H1 (cell line): ENCODE measurements around the gene ELL. TPM values are rescaled to one million over a fixed set of nuclear protein-coding genes. Genes with fewer than 3 reads are reported as not detected.

Source experiments
- CTCF ChIA-PET: fragments of 300-600 bp; sonication (Branson Sonifier 250); formaldehyde crosslinking; loops from one replicate; lab custom pipeline; 2021; ENCODE audit not compliant: partially characterized antibody; lab: Charles Lee
- POLR2A ChIA-PET: fragments of 300-600 bp; sonication (Branson Sonifier 250); formaldehyde crosslinking; loops from one replicate; lab custom pipeline; 2021; ENCODE audit warnings: inconsistent platforms; ENCODE audit not compliant: partially characterized antibody; lab: Charles Lee
- DNase-seq, 2 experiments: peaks; one replicate each; pipeline versions ENCODE4 v3.0.0 to v3.0.0-alpha.2; 2010 to 2022; ENCODE audit warnings: low spot score in 2 of 2, low read depth in 1 of 2, mixed read lengths in 1 of 2
- FAIRE-seq: peaks from 2 replicates; lab custom pipeline; 2011; peaks lifted over from hg19 to GRCh38; lab: Jason Lieb, UNC
- H2AFZ ChIP-seq: 2 replicates; pipeline ENCODE4 v1.8.1; 2012; ENCODE audit warnings: low read length, inconsistent platforms
- H2AK5ac ChIP-seq: 2 replicates; pipeline ENCODE4 v1.6.1; 2013; ENCODE audit warnings: low read depth, low read length
- H2BK120ac ChIP-seq: replicated peaks from 2 replicates; pipeline ENCODE3; 2013; ENCODE audit warnings: low read depth, low read length, inconsistent platforms
- H2BK12ac ChIP-seq: 2 replicates; pipeline ENCODE4 v1.6.1; 2013; ENCODE audit warnings: low read depth, low read length
- H2BK15ac ChIP-seq: 2 replicates; pipeline ENCODE4 v1.6.1; 2013; ENCODE audit warnings: low read length
- H2BK20ac ChIP-seq: 2 replicates; pipeline ENCODE4 v1.6.1; 2013; ENCODE audit warnings: low read length
- H2BK5ac ChIP-seq: 2 replicates; pipeline ENCODE4 v1.6.1; 2013; ENCODE audit warnings: low read depth, low read length
- H3K14ac ChIP-seq: 2 replicates; pipeline ENCODE4 v1.6.1; 2013; ENCODE audit warnings: inconsistent platforms; ENCODE audit not compliant: insufficient read length
- H3K18ac ChIP-seq: 2 replicates; pipeline ENCODE4 v1.6.1; 2013; ENCODE audit warnings: low read length; ENCODE audit errors: extremely low read depth
- H3K23ac ChIP-seq: 2 replicates; pipeline ENCODE4 v1.6.1; 2013; ENCODE audit warnings: inconsistent platforms; ENCODE audit not compliant: insufficient read length
- H3K23me2 ChIP-seq: 2 replicates; pipeline ENCODE4 v1.6.1; 2013; ENCODE audit warnings: low read depth, low read length
- H3K27ac ChIP-seq: 2 replicates; pipeline ENCODE4 v1.6.1; 2011; ENCODE audit warnings: low read depth, low read length, inconsistent platforms
- H3K27me3 ChIP-seq, 4 experiments: replicated peaks in 1 of 4; 1 replicate in 1 of 4; 2 replicates in 3 of 4; pipeline versions ENCODE4 v1.6.1 to v1.8.1; 2011 to 2013; ENCODE audit warnings: low read length in 3 of 4, mild to moderate bottlenecking in 3 of 4, inconsistent platforms in 2 of 4, mixed read lengths in 2 of 4, moderate library complexity in 1 of 4; ENCODE audit not compliant: control insufficient read depth in 3 of 4, insufficient read depth in 3 of 4; ENCODE audit errors: extremely low read depth in 1 of 4
- H3K36me3 ChIP-seq, 4 experiments: 2 replicates each; pipeline versions ENCODE4 v1.6.1 to v1.8.1; 2011 to 2013; ENCODE audit warnings: mild to moderate bottlenecking in 4 of 4, low read length in 3 of 4, moderate library complexity in 2 of 4, control low read depth in 1 of 4, inconsistent platforms in 1 of 4; ENCODE audit not compliant: insufficient read depth in 4 of 4, control insufficient read depth in 2 of 4
- H3K4ac ChIP-seq: replicated peaks from 2 replicates; pipeline ENCODE3; 2013; ENCODE audit warnings: low read length, low read depth, mixed read lengths, inconsistent platforms; ENCODE audit not compliant: insufficient read length
- H3K4me1 ChIP-seq, 4 experiments: replicated peaks in 1 of 4; 1 replicate in 1 of 4; 2 replicates in 3 of 4; pipeline versions ENCODE4 v1.6.1 to v1.8.1; 2011 to 2013; ENCODE audit warnings: low read length in 3 of 4, inconsistent platforms in 2 of 4, mixed read lengths in 1 of 4; ENCODE audit not compliant: insufficient read depth in 4 of 4, control insufficient read depth in 3 of 4
- H3K4me2 ChIP-seq, 2 experiments: 2 replicates each; pipeline versions ENCODE4 v1.6.1 to v1.8.1; 2011 to 2013; ENCODE audit warnings: low read depth in 2 of 2, low read length in 2 of 2, control low read depth in 1 of 2, inconsistent platforms in 1 of 2, mild to moderate bottlenecking in 1 of 2; ENCODE audit not compliant: insufficient read depth in 1 of 2
- H3K4me3 ChIP-seq, 4 experiments: fragments of 200-600, 300-600 bp in 1 of 4; sonication (generic), shearing (Covaris generic), sonication (Bioruptor Twin) in 1 of 4; 2 replicates each; pipeline versions ENCODE4 v1.5.1 to v1.8.1; 2011 to 2016; ENCODE audit warnings: low read length in 4 of 4, low read depth in 3 of 4, control low read depth in 2 of 4, inconsistent platforms in 2 of 4, mild to moderate bottlenecking in 2 of 4, mixed read lengths in 1 of 4, moderate library complexity in 1 of 4; ENCODE audit not compliant: insufficient read depth in 2 of 4; ENCODE audit errors: extremely low read depth in 1 of 4
- H3K56ac ChIP-seq: replicated peaks from 2 replicates; pipeline ENCODE3; 2013; ENCODE audit warnings: low read depth, mild to moderate bottlenecking, mixed read lengths, low read length, inconsistent platforms; ENCODE audit not compliant: insufficient read length
- H3K79me1 ChIP-seq: 2 replicates; pipeline ENCODE4 v1.6.1; 2013; ENCODE audit warnings: low read depth, low read length, control low read depth
- H3K79me2 ChIP-seq, 2 experiments: 2 replicates each; pipeline versions ENCODE4 v1.6.1 to v1.8.1; 2012 to 2013; ENCODE audit warnings: low read length in 2 of 2, mild to moderate bottlenecking in 2 of 2, inconsistent platforms in 1 of 2; ENCODE audit not compliant: insufficient read depth in 2 of 2, control insufficient read depth in 1 of 2
- H3K9ac ChIP-seq, 4 experiments: replicated peaks in 1 of 4; 1 replicate in 1 of 4; 2 replicates in 3 of 4; pipeline versions ENCODE4 v1.6.1 to v1.8.1; 2011 to 2013; ENCODE audit warnings: low read depth in 3 of 4, low read length in 3 of 4, control low read depth in 2 of 4, mild to moderate bottlenecking in 2 of 4, moderate library complexity in 2 of 4, inconsistent platforms in 1 of 4; ENCODE audit errors: extremely low read depth in 1 of 4
- H3K9me3 ChIP-seq, 2 experiments: 2 replicates each; pipeline versions ENCODE4 v1.6.1 to v1.8.1; 2012 to 2013; ENCODE audit warnings: mild to moderate bottlenecking in 2 of 2, moderate library complexity in 2 of 2, control low read depth in 1 of 2, inconsistent platforms in 1 of 2, low read depth in 1 of 2, low read length in 1 of 2, mixed read lengths in 1 of 2; ENCODE audit not compliant: insufficient read depth in 2 of 2
- H4K20me1 ChIP-seq, 2 experiments: replicated peaks in 1 of 2; 2 replicates each; pipeline versions ENCODE3 to v1.8.1; 2011 to 2013; ENCODE audit warnings: inconsistent platforms in 2 of 2, low read length in 2 of 2, mild to moderate bottlenecking in 1 of 2; ENCODE audit not compliant: insufficient read depth in 2 of 2, control insufficient read depth in 1 of 2
- H4K5ac ChIP-seq: 2 replicates; pipeline ENCODE4 v1.6.1; 2013; ENCODE audit warnings: low read length, low read depth, mixed read lengths, inconsistent platforms; ENCODE audit not compliant: insufficient read length
- H4K8ac ChIP-seq: 2 replicates; pipeline ENCODE4 v1.8.0; 2013; ENCODE audit warnings: mild to moderate bottlenecking, moderate library complexity, low read length, inconsistent platforms; ENCODE audit not compliant: insufficient read depth; ENCODE audit errors: extremely low read depth
- H4K91ac ChIP-seq: replicated peaks from 2 replicates; pipeline ENCODE3; 2013; ENCODE audit warnings: low read length, mixed read lengths, inconsistent platforms; ENCODE audit not compliant: insufficient read length
- ASH2L ChIP-seq: fragments of 200-600, 300-600 bp; sonication (generic); IDR thresholded peaks from one replicate; pipeline ENCODE4 v1.7.1; 2017; ENCODE audit warnings: low read length
- BCL11A ChIP-seq, 2 experiments: IDR thresholded peaks; one replicate each; pipeline ENCODE4 v1.6.1; 2011; ENCODE audit warnings: low read depth in 2 of 2, low read length in 2 of 2, mild to moderate bottlenecking in 2 of 2
- EZH2 ChIP-seq: fragments of 200-600 bp; sonication (generic); IDR thresholded peaks from 2 replicates; pipeline ENCODE4 v1.7.1; 2012; ENCODE audit warnings: low read depth, mild to moderate bottlenecking, moderate library complexity, low read length, inconsistent platforms; ENCODE audit not compliant: severe bottlenecking
- PHF8 ChIP-seq: fragments of 200-600 bp; sonication (generic); conservative IDR thresholded peaks from 2 replicates; pipeline ENCODE4 v1.7.1; 2012; ENCODE audit warnings: low read depth, mild to moderate bottlenecking, inconsistent platforms, low read length, moderate library complexity
- POU5F1 ChIP-seq: IDR thresholded peaks from 2 replicates; pipeline ENCODE4 v1.6.1; 2011; ENCODE audit warnings: low read depth, mild to moderate bottlenecking, low read length, moderate library complexity
- RAD21 ChIP-seq, 2 experiments: IDR thresholded peaks in 1 of 2; conservative IDR thresholded peaks in 1 of 2; 2 replicates each; pipeline ENCODE4 v1.6.1; 2011; ENCODE audit warnings: low read depth in 2 of 2, low read length in 2 of 2, improper control_type of control experiment in 1 of 2, inconsistent platforms in 1 of 2, mild to moderate bottlenecking in 1 of 2, moderate library complexity in 1 of 2
- RFX5 ChIP-seq: IDR thresholded peaks from 2 replicates; pipeline ENCODE4 v1.6.1; 2011; ENCODE audit warnings: low read depth, low read length, improper control_type of control experiment, borderline replicate concordance
- SAP30 ChIP-seq: fragments of 300-600 bp; sonication (generic); IDR thresholded peaks from 2 replicates; pipeline ENCODE4 v1.7.1; 2012; ENCODE audit warnings: low read length, moderate library complexity, mild to moderate bottlenecking, inconsistent platforms; ENCODE audit not compliant: insufficient read depth, insufficient replicate concordance
- SIX5 ChIP-seq: IDR thresholded peaks from 2 replicates; pipeline ENCODE4 v1.6.1; 2011; ENCODE audit warnings: mild to moderate bottlenecking, low read depth, low read length
- WGBS, 2 experiments: shearing (Covaris generic) in 1 of 2; methylation state at CpG; one replicate each; pipeline versions ENCODE4 v1.1.6 to v1.1.7; 2013 to 2015; ENCODE audit warnings: low lambda C conversion rate in 2 of 2, mixed read lengths in 2 of 2, inconsistent platforms in 1 of 2, low coverage in 1 of 2, missing lambda C conversion rate in 1 of 2; ENCODE audit not compliant: insufficient replicate concordance in 2 of 2, insufficient coverage in 1 of 2, insufficient read length in 1 of 2; ENCODE audit errors: extremely low coverage in 1 of 2, missing lambda C conversion rate in 1 of 2; 5-methylcytosine and 5-hydroxymethylcytosine counted together
- polyA plus RNA-seq, 7 experiments: library from polyadenylated mRNA; depleted of rRNA in 3 of 7; stranded (reverse) in 5 of 7; unstranded in 2 of 7; fragments of >200 nt in 5 of 7; fragments of 200-250 nt in 2 of 7; gene quantifications; 1 replicate in 5 of 7; 2 replicates in 1 of 7; 4 replicates in 1 of 7; pipeline versions ENCODE4 v1.2.1 to v1.2.3, GENCODE V29; 2011 to 2013; ENCODE audit warnings: missing spikeins in 2 of 7, mixed read lengths in 2 of 7
- total RNA-seq: library from RNA; stranded (reverse); fragmentation: NEBNext Ultra II Directional; extraction: Animal tissue kit (Norgen Biotek cat#: 25700); gene quantifications from 2 replicates; pipeline ENCODE4 v1.2.1, GENCODE V29; 2021

The ELL gene
- total and polyA plus RNA-seq, 2 of the 8 experiments (the other 6 are each of a cell fraction or from before 2014, with no cell fraction given), result 5.2 to 10.5 TPM

- no peak overlapping the region for H3K23ac ChIP-seq
- no peak overlapping the region for H3K14ac ChIP-seq
- DNase-seq (no peak), FAIRE-seq (no peak)
- H3K79me2 ChIP-seq, result peaks cover 0 to 23% of the 10 kb centered on the region in 2 experiments; a peak in 3 of 4 replicates
- no peaks in the 10 kb centered on the region; a peak in 1 of 7 replicates for H3K4me1 ChIP-seq
- POLR2A ChIA-PET, result interaction anchor here (0.6 to 3.4 kb wide), 9 partner anchors 9 to 183 kb away, joined by 3 to 23 read pairs (median 3); partner anchors contain the start of gene UBA52
- no peaks in the 10 kb centered on the region for H3K9me3 ChIP-seq
- no peak overlapping the region for H3K27ac ChIP-seq
- no peak overlapping the region for H4K8ac ChIP-seq
- CTCF ChIA-PET, result interaction anchor here (0.6 to 3.1 kb wide), 10 partner anchors 11 to 336 kb away, joined by 3 to 10 read pairs (median 4); partner anchors contain the start of gene CERS1
- H2AFZ ChIP-seq, result no peak overlapping the region
- H2AK5ac ChIP-seq, result no peak overlapping the region
- H2BK120ac ChIP-seq, result no peak overlapping the region
- peaks cover 0 to 15% (median 5%) of the 10 kb centered on the region in 4 experiments; a peak in 6 of 8 replicates for H3K36me3 ChIP-seq
- H2BK20ac ChIP-seq, result no peak overlapping the region
- peaks cover 0 to 10% of the 10 kb centered on the region in 2 experiments for H4K20me1 ChIP-seq
- TF ChIP-seq ASH2L (no peak), PHF8 (no peak), RAD21 (IDR thresholded peaks at IDR 0.05 in 1 of 2, conservative IDR thresholded peaks at IDR 0.05 in 1 of 2; ENCODE audit: low read depth in 2 of 2, low read length in 2 of 2) (no peak), BCL11A (IDR thresholded peaks at IDR 0.05; ENCODE audit: low read depth in 2 of 2, low read length in 2 of 2) (no peak), RFX5 (no peak), SIX5 (no peak), EZH2 (no peak), SAP30 (no peak), POU5F1 (no peak)
- no peak overlapping the region for H2BK5ac ChIP-seq
- no peak overlapping the region for H2BK15ac ChIP-seq
- H2BK12ac ChIP-seq, result no peak overlapping the region
- peaks cover 4% of the 10 kb centered on the region for H3K79me1 ChIP-seq
- WGBS, 2 experiments, result 45% methylated on average over 3 of the region's 5 CpGs; no CpG with 5 or more reads in 1 of the 2 experiments
- H3K27me3 ChIP-seq, result no peaks in the 10 kb centered on the region
- no peak overlapping the region for H3K56ac ChIP-seq
- no peak overlapping the region for H4K5ac ChIP-seq
- H3K9ac ChIP-seq, result no peak overlapping the region
- H3K4me2 ChIP-seq, result no peak overlapping the region
- no peak overlapping the region for H3K4me3 ChIP-seq
- H3K18ac ChIP-seq, result no peak overlapping the region
- H4K91ac ChIP-seq, result no peak overlapping the region
- H3K4ac ChIP-seq, result no peak overlapping the region
- H3K23me2 ChIP-seq, result no peaks in the 10 kb centered on the region; the same call in 1 of the 2 replicates
These were observed 37.8 kb upstream of the ELL start for GRCh38 chr19:18559685-18560084.
